AML-193 (cell line): ENCODE data around the gene AHRR.
A peak's percentile ranks its signal among the peaks of the same experiment; 100 is the strongest.
"Not testable (repeated sequence)": the region's sequence is repeated elsewhere in the genome, so short reads cannot be mapped to it uniquely, and the experiment has no call there.

Experiments
- DNase-seq, 2 experiments: peaks; one replicate each; lab custom pipeline; 2025; lab: John Stamatoyannopoulos, UW

Gene AHRR

DNA sequence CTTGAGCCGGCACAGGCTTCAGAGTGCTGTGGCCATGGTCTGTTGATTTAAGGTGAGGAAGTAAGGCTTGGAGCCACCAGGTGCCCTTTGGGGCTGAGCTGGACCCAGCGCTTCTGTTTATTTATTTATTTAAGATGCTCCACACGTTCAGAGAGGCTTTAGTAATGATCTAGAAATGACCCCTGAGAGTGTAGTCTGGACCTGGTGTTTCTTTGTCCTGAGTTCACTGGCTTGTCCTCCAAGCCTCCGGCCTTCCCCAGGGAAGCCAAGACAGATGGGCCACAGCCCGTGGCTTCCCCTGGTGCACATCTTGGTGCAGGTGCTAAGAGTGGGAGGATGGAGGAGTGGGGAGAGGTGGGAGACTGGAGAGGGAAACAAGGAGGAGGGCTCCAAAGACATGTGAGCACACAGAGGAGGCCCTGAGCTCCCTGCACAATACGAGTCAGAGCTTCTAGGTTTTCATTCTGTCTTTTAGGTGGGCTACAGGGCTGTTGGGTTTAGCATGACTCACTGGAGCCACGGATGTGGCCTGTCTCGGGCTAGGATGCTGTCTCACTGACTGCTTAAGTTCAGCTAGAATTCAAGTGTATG, 56.9 kb downstream of the AHRR start:
- no peak for DNase-seq

DNA sequence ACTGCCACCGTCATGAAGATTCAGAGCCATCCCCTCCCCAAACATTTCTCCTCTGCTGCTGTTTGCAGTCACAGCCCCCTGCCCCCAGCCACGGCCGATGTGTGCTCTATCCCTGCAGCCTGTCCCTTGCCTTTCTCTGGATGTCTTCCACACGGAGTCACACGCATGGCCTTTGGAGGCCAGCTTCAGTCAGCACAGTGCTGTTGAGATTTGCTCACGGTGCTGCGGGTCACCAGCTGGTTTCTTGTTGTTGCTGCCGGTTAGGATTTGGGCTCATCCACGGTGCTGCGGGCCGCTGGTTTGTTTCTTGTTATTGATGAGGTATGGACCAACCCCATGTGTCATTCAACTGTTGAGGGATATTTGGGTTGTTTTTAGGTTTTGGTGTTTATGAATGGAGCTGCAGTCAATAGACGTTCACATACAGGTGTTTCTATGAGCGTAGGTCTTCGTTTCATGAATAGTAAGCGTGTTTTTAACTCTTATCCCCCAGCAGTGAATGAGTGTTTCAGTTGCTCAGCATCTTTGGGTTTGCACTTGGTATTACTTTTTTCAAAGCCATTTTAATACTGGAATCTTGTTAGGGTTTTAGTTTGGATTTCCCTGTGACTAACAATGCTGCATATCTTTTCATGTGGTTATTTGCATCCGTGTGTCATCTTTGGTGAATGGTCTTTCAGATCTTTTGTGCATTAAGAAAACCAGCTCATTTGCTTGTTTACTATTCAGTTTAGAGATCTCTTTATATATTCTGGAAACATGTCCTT, 57.6 kb downstream of the AHRR start:
- no peak for DNase-seq

DNA sequence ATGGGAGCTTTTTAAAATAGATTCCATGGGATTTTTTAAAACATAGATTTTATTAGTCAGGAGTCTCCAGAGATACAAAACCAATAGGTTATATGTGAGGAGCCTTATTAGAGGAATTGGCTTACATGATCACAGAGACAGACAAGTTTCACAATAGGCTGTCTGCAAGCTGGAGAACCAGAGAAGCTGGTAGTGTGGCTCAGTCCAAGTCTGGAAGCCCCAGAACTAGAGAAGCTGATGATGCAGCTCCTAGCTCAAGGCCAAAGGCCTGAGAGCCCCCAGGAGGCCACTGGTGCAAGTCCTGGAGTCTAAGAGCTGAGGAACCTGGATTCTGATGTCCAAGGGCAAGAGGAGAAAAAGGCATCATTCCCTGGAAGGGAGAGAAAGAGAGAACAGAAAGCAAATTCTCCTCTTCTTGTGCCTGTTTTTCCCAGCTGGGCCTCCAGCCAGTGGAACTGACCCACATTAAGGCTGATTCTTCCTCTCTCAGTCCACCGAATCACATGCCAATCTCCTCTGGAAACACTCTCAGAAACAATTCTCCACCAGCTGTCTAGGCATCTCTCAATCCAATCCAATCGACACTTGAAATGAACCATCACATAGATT, 59.3 kb downstream of the AHRR start:
- DNase-seq = peak; percentile 56 to 66

DNA sequence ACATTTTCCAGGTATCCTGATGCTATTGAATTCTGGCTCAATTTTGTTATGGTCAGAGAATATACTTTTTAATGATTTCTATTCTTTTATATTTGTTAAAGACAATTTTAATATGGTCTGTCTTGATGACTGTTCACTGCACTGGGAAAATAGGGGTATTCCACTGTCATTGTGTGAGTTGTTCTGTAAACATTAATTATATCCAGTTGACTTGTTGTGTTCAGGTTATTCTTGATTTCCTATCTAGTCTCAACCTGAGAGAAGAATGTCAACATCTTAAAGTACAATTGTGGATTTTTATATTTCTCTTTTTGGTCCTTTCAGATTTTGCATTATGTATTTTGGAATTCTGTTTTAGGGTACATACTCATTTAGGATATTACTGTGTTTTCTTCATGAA, 61.6 kb downstream of the AHRR start:
- DNase-seq = no peak

DNA sequence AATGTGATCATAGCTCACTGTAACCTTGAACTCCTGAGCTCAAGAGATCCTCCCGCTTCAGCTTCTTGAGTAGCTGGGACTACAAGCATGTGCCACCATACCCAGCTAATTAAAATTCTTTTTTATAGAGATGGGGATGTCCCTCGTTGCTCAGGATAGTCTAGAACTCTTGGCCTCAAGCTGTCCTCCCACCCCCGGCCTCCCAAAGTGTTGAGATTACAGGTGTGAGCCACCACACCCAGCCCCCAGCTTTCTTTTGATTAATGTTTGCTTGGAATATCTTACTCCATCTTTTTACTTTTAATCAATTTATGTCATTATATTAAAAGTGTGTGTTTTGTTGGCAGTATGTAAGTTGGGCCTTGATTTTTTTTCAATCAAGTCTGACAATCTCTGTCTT, 62.1 kb downstream of the AHRR start:
- no peak for DNase-seq

DNA sequence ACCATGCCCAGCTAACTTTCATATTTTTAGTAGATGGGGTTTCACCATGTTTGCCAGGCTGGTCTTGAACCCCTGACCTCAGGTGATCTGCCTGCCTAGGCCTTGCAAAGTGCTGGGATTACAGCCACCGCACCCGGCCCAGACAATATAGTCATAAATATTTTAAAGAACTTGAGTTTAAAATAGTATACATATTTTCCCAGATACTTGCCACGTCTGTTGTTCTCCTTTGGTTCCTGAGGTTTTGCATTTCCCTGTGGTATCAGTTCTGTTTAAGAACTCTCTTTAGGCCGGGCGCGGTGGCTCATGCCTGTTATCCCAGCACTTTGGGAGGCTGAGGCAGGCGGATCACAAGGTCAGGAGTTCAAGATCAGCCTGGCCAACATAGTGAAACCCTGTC, 63.1 kb downstream of the AHRR start:
- not testable (repeated sequence) for DNase-seq

DNA sequence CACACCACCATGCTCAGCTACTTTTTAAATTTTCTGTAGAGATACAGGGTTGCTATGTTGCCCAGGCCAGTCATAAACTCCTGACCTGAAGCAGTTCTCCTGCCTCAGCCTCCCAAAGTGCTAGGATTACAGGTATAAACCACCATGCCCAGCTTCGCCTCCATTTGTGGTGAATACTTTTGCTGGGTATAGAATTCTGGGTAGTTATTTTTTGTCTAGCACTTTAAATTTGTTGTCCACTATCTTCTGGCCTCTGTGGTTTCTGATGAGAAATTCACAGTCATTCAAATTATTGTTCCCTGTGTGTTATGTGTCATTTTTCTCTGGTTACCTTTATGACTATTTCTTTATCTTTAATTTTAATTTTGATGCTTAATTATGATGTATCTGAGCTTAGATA, 63.8 kb downstream of the AHRR start:
- no peak for DNase-seq

DNA sequence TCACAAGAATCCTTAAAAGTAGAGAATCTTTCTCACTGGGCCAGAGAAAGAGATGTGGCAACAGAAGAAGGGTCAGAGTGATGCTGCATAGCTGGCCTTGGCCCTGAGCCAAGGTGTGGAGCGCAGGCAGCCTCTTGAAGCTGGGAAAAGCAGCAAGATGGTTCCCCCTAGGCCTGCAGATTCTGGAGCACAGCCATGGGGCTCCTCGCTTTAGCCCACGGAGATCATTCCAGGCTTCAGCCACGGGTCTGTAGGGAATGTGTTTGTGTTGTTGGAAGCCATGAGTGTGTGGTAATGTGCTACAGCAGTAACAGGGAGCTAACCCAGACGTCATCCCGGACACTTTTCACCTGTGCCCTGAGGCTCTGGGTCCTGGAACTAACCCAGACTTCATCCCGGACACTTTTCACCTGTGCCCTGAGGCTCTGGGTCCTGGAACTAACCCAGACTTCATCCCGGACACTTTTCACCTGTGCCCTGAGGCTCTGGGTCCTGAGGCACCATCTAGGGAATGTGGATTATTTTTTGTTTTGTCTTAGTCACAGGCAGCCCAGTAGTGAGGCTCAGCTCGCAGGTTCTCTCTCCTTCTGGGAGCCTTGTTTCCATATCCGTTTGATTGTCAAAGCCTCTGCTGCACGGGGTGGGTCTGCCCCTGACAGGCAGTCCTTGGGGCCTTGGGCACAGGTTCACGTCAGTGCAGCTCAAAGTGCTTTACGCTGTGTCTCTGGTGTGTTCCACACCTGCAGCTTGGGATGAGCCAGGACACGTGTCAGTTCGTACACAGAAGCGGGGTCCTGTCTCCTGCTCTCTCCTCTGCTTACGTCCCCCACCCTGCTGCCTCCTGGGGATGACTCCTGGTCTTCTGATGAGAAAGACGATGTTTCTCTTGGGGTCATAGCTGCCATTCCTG, 65.2 kb downstream of the AHRR start:
- DNase-seq = no peak

DNA sequence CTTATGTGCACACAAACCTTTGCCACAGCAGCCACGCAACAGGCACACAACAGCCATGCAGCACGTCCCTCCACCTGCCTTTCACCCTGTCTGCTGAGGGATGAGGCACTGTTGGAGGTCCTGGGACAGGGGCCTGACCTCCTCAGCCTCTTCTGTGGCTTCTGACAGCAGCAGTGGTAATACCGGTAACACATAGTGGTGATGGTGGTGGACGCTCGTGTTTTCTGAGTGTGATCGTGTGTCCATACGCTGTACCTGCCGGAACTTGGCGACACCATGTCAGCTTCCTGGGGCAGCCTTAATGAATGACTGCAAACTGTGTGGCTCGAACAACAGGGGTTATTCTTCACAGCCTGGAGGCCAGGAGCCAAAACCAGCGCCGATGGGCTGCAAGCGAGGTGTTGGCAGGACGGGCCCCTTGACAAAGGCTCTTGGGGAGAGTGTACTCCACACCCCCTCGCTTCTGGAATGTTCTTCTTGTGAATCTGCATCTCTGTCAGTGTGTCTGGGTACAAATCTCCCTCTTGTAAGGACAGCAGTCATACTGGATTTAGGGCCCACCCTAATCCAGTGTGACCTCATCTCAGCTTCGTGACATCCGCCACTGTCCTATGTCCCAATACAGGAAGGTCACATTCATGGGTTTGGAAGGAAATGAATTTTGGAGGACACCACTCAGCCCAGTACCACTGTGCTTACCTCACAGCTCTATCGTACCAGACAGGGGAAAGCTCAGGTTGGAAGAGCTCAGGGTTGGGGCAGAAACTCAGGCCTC, 66.2 kb downstream of the AHRR start:
- DNase-seq = no peak

DNA sequence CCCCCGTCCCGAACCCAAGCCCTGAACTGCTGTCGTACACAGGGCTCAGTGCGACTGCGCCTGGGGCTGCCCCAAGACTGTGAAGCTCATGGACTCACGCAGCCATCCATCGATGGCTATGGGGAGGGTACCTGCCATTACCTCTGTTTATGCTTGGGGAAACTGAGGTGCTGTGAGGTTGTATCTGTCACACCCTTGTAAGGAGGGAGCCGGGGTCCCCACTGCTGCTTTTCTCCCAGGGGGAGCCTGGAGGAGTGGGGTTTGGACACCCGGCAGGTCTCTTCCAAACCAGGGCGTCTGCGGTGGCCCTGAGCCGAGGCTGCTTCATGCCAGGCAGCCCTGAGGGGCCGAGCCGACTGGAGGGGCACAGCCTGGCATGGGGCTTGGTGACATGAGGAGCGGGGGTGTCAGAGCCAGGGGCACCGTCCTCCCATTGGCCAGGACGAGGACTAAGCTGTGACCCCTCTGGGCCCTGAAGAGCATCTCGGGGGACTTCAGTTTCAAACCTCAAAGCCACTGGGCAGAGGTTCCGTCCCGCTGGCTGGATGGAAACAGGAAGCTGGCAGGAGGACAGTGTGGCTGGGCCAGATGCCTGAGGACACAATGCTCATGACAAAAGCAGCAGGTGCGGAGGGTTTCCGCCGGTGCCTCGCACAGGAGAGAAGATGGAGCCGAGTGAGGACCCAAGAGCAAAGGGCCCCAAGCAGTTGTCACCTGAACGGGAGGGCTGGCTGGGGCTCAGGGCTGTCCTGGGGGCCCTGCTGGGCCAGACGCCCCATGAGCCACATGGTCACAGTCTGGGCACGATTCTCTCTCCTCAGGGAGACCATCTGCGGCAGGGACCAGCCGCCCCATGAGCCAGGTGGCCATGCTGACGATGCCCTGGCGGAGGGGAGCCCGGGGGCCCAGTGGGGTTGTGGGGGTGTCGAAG, 67.0 kb downstream of the AHRR start:
- no peak for DNase-seq

DNA sequence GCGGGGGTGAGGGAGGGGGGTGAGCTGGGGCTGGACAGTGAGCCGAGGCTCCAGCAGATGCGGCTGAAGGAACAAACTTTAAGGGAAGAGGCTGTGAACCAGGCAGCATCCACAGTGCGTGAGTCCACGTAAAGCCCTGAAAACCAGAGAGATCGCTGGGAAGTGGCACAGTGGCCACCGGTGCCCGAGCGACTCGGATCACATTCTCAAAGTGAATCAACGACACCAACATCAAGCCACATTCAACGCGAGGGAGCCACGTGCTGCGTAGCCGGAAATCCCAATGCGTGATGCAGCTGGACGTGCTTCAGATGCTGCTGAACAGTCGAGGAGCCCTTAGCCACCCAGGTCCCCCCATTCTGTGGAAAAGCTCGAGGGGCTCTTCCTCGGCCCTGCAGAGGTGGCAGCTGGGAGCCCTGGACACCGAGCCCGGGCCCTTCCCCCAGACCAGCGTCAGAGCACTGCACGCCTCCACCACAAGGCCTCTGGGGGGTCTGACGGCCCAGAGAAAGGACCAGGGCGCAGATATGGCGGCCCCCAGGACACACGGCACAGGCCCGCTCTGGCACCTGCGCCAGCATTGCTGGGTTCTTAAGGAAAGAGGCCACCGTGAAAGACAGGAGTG, 67.8 kb downstream of the AHRR start:
- no peak for DNase-seq

DNA sequence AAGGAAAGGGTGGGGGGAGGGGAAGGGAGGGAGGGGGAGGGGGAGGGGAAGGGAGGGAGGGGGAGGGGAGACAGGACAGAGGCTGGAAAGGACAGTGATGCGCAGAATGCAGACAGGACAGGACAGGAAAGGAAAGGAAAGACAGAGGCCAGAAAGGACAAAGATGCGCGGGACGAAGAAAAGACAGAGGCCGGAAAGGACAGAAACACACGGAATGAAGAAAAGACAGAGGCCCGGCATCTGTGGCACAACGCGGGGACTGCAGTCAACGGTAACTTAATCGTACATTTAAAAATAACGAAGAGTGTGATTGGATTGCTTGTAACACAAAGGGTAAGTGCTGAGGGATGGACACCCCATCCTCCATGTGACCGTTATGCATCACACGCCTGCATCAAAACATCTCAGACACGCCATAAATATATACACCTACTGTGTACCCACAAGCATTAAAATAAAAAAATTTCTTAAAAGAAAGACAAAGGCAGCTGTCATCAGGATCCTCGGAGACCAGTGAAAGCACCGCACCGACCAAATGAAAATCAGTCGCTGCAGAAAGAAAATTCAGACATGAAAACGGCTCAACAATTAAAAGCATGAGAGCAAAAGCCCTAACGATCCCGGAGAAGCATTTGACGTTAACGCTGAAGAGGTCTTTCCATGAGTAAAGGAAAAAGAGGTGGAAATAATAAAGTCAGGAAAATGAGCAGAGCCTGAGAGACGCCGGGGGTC, 68.5 kb downstream of the AHRR start:
- no peak for DNase-seq

DNA sequence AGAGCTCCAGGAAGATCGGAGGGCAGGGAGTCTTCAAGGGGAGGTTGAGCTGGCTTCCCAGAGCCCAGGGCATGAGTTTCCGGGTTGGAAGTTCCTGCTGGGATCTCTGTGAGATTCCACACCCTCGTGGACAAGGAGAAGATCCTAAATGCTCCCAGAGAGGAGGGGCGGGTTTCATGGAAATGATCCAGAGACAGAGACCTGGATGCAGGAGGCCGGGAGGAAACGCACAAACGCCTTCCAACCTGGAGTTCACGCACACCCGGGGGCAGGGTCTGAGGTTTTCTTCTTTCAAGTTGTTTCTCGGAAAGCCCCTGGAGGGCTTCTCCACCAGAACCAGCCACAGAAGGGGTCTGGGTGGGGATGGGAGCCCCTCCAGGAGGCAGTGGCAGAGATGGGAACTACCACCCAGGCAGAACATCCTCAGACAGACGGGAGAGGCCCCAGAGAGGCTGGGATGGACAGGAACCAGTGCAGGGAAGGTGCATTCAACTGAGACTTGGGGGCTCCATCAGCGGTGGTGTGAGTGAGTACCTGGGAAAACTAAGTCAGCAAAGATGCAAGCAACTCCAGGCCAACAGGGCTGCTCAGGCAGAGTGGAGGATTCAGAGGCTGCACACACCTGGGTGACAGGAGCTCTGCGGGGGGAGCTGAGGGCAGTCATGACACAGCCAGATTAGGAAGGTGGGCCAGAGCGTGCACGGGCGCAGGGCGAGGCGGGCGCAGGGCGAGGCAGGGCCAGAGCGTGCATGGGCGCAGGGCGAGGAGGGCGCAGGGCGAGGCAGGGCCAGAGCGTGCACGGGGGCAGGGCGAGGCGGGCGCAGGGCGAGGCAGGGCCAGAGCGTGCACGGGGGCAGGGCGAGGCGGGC, 69.3 kb downstream of the AHRR start:
- DNase-seq = no peak

DNA sequence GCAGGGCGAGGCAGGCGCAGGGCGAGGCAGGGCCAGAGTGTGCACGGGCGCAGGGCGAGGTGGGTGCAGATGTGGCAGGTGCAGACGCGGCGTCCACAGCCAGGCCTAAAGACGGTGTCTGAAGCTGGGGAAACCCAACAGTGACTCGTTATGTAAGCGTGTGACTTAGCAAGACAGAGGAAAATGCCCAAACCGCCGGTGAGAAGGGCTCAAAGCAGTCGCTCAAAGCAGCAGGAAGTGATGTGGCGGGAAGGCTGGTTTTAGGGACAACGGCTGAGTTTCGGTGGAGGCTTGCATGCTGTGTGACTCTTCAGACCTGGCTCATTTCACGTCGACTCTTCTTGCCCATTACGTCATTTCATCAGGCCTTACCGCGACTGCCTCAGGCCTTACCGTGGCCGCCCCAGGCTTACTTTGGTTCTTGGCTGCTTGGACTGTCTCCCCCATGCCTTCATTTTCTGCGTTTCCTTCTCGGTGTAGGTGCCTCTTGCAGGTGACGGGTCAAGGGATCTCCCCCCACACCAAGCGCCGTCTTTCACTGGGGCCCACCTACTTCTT, 71.0 kb downstream of the AHRR start:
- DNase-seq = peak; percentile 99

DNA sequence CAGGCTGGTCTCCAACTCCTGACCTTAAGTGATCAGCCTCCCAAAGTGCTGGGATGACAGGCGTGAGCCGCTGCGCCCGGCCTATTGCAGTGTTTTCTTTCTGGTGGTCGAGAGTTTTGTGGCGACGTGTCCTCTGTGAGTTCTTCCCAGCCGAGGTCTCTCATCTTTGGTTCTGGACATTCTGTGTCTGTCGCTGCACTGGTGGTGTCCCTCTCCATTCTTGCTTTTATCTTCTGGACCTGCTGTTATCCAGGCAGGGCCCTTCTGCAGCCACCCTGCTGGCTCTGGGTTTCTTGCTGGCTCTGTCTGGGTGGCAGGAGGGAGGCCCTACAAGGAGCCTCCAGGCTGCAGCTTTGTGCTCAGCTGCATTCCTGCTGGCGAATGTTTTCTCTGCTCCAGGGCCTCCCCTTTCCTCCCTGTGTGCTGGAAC, 72.3 kb downstream of the AHRR start:
- no peak for DNase-seq

DNA sequence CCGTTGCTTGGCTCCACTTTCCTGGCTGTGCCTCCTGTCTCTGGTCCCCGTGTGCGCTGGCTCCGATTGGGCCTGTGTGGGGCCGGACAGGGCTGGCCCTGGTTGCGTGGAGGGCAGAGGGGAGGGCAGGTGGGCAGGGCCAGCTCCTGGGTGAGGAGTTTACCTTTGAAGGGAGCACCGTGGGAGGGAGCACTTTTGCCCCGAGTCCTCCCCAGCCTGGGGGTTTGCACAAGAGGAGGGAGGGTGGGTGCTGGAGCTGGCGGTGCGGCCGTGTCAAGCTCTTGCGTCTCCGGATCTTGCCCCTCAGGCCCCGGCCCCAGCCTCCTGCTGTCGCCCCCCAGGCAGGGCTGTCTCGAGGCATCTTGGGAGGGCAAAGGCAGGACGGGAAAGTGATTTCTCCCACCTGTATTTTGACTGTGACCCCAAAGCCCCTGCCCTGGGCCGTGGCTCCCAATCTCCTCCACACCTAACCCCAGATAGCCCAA, 73.2 kb downstream of the AHRR start:
- DNase-seq = no peak

DNA sequence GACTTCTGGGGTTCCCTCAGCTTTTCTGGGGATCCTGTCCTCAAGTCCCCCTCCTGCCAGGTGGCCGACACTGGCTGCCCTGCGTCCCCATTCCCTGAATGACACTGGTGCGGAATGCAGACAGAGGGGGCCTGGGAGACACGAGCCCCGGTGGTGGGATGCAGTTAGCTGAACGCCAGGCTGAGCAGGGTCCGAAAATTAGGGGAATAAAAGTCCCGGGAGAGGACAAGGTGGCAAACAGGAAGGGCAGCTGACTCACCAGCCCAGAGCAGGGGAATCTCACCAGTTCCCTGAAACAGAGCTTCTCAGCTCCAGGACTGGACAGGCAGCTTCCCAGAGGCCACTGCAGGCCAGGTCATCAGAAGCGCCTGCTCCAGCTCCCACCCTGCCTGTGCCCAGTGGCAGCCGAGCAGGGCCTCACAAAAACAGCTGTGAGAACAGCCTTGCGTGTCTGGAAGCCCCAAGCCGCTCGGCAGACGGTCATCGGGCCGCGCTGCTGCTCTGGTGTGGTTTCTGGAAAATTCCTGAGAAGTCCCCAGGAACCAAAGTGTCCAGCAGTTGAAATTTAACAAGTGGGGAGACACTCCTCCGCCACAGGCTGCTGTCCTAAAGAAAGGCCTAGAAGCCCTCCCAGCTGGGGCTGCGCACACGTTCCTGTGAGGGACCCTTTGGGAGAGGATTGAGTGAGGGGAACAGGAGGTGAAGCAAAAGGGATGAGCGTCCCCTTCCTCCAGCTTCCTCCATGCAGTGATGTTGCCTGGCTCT, 73.8 kb downstream of the AHRR start:
- DNase-seq = no peak
